ENCODE data around the gene FLVCR2. TPM values are rescaled to one million over a fixed set of nuclear protein-coding genes. Genes with fewer than 3 reads are reported as not detected.
A peak's percentile ranks its signal among the peaks of the same experiment; 100 is the strongest.

The FLVCR2 gene
- polyA plus RNA-seq, 3 donors = 13.2 to 36.6 (median 16.3) TPM

DNA sequence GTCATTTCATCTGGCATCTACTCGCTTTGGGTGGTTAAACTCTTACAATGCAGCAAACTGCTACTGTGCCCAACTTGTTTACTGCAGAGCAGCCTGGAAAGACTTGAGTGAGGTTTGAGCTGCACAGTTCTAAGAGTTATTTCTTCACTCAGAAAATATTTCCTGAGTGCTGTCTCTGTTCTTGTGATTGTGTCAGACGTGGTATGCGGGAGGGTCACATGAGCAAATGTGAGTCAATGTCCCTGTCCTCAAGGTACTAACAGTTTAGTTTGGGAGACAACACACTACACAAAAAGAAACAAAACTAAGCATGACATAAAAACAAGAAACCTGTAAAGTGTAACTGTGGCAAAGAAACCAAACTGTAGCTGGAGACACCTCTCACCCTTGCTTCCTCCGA lies 32.4 kb downstream of the FLVCR2 start:
- Histone ChIP-seq H3K9ac (ENCODE audit: insufficient read depth, low read length, poor library complexity, severe bottlenecking) (peak overlapping the region; percentile 60), H3K27ac (ENCODE audit: low read depth in 1 of 2, low read length in 2 of 2) (peak overlapping the region; percentile 79 to 94), H3K79me2 (ENCODE audit: insufficient read depth, low read length) (peaks cover 7% of the 10 kb centered on the region), H4K20me1 (ENCODE audit: insufficient read depth, low read length) (no peaks in the 10 kb centered on the region), H2AFZ (ENCODE audit: insufficient read depth, low read depth, low read length, poor library complexity, severe bottlenecking) (no peak overlapping the region), H3K4me1 (ENCODE audit: control insufficient read depth in 1 of 2, insufficient read depth in 2 of 2, low read length in 2 of 2) (peaks cover 74 to 76% of the 10 kb centered on the region in 2 donors), H3K36me3 (replicated peaks in 1 of 2; ENCODE audit: control insufficient read depth in 1 of 2, insufficient read depth in 2 of 2, low read length in 2 of 2) (no peaks in the 10 kb centered on the region), H3K4me3 (replicated peaks in 1 of 3; ENCODE audit: low read depth in 2 of 3, low read length in 3 of 3) (peak overlapping the region in 1 of 3 experiments; percentile 39), H3K27me3 (ENCODE audit: control insufficient read depth in 2 of 2, insufficient read depth in 2 of 2, low read length in 2 of 2) (no peaks in the 10 kb centered on the region), H3K4me2 (replicated peaks; ENCODE audit: extremely low read depth, low read length, poor library complexity, severe bottlenecking) (peak overlapping the region; percentile 40), H3K9me3 (replicated peaks in 1 of 2; ENCODE audit: control insufficient read depth in 1 of 2, insufficient read depth in 1 of 2, low read length in 2 of 2) (peaks cover 10 to 15% of the 10 kb centered on the region in 2 donors)
- 100% methylated on average over 1 of the region's 4 CpGs for WGBS (ENCODE audit: insufficient coverage)
- Mint-ChIP-seq H3K36me3 (peaks cover 33 to 38% of the 10 kb centered on the region in 2 donors), H3K27ac (peak overlapping the region; percentile 92 to 98 (median 96)), H3K27me3 (ENCODE audit: low read depth in 3 of 3) (peaks cover 0 to 18% (median 0%) of the 10 kb centered on the region in 3 donors), H3K9me3 (peaks cover 7 to 22% (median 20%) of the 10 kb centered on the region in 7 donors), H3K4me3 (peak overlapping the region; percentile 20 to 71), H3K4me1 (peaks cover 75% of the 10 kb centered on the region)
- DNase-seq = peak; percentile 54 to 85 (median 72)
- intact Hi-C loops (cut with micrococcal nuclease) = loop anchor here in 1 of 2 donors (5.0 kb wide), 1 partner anchor 34 kb away; the partner anchor contains the start of gene FLVCR2
- TF ChIP-seq, protein P1, sequence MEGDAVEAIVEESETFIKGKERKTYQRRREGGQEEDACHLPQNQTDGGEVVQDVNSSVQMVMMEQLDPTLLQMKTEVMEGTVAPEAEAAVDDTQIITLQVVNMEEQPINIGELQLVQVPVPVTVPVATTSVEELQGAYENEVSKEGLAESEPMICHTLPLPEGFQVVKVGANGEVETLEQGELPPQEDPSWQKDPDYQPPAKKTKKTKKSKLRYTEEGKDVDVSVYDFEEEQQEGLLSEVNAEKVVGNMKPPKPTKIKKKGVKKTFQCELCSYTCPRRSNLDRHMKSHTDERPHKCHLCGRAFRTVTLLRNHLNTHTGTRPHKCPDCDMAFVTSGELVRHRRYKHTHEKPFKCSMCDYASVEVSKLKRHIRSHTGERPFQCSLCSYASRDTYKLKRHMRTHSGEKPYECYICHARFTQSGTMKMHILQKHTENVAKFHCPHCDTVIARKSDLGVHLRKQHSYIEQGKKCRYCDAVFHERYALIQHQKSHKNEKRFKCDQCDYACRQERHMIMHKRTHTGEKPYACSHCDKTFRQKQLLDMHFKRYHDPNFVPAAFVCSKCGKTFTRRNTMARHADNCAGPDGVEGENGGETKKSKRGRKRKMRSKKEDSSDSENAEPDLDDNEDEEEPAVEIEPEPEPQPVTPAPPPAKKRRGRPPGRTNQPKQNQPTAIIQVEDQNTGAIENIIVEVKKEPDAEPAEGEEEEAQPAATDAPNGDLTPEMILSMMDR (IDR thresholded peaks at IDR 0.05) = no peak

DNA sequence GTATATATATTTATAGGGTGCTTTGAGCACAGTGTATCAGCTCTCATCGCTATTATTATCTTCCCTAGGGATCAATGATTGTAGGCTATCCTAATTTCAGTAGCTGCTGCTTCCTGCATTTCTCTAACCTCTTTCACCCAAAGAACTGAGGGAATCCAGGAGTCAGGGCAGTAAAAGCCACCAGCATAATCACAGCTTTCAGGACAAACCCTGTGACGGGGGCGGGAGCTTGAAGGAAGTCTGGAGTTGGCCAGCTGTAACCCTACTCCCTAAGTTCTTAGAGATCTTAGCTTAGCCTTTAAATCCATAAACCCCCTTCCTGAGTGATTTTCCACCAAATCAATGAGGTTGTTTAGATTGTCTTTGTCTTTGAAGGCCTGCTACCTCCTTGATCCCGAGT lies 33.7 kb downstream of the FLVCR2 start:
- Mint-ChIP-seq H3K9me3 (peaks cover 7 to 22% (median 20%) of the 10 kb centered on the region in 7 donors), H3K27me3 (ENCODE audit: low read depth in 3 of 3) (peaks cover 0 to 18% (median 0%) of the 10 kb centered on the region in 3 donors), H3K4me3 (no peak overlapping the region), H3K36me3 (peaks cover 36 to 41% of the 10 kb centered on the region in 2 donors), H3K4me1 (peaks cover 73% of the 10 kb centered on the region), H3K27ac (peak overlapping the region in 2 of 7 donors; percentile 56 to 99)
- H3K9me3 ChIP-seq (replicated peaks in 1 of 2; ENCODE audit: control insufficient read depth in 1 of 2, insufficient read depth in 1 of 2, low read length in 2 of 2) = peaks cover 10 to 15% of the 10 kb centered on the region in 2 donors
- TF ChIP-seq, protein P1 (IDR thresholded peaks at IDR 0.05) = no peak
- no peak overlapping the region for H3K27ac ChIP-seq (ENCODE audit: low read depth in 1 of 2, low read length in 2 of 2)
- H3K79me2 ChIP-seq (ENCODE audit: insufficient read depth, low read length) = peaks cover 5% of the 10 kb centered on the region
- no peaks in the 10 kb centered on the region for H3K27me3 ChIP-seq (ENCODE audit: control insufficient read depth in 2 of 2, insufficient read depth in 2 of 2, low read length in 2 of 2)
- DNase-seq = no peak
- H3K36me3 ChIP-seq (replicated peaks in 1 of 2; ENCODE audit: control insufficient read depth in 1 of 2, insufficient read depth in 2 of 2, low read length in 2 of 2) = no peaks in the 10 kb centered on the region
- H3K4me3 ChIP-seq (replicated peaks in 1 of 3; ENCODE audit: low read depth in 2 of 3, low read length in 3 of 3) = no peak overlapping the region
- H4K20me1 ChIP-seq (ENCODE audit: insufficient read depth, low read length) = no peaks in the 10 kb centered on the region
- peaks cover 70 to 78% of the 10 kb centered on the region in 2 donors for H3K4me1 ChIP-seq (ENCODE audit: control insufficient read depth in 1 of 2, insufficient read depth in 2 of 2, low read length in 2 of 2)
- H3K4me2 ChIP-seq (replicated peaks; ENCODE audit: extremely low read depth, low read length, poor library complexity, severe bottlenecking) = no peak overlapping the region
- 100% methylated on average over 3 of the region's 4 CpGs for WGBS (ENCODE audit: insufficient coverage)
- no peak overlapping the region for H2AFZ ChIP-seq (ENCODE audit: insufficient read depth, low read depth, low read length, poor library complexity, severe bottlenecking)
- intact Hi-C loops (cut with micrococcal nuclease) = loop anchor here in 1 of 2 donors (5.0 kb wide), 1 partner anchor 35 kb away; the partner anchor contains the start of gene FLVCR2
- no peak overlapping the region for H3K9ac ChIP-seq (ENCODE audit: insufficient read depth, low read length, poor library complexity, severe bottlenecking)

Data from CD14-positive monocyte (primary cell).